Astrocyte (in vitro differentiated cells and primary cell): Measurements from ENCODE around the gene PCGF3.

Experiments used
- CTCF ChIP-seq: IDR thresholded peaks from 2 replicates; pipeline ENCODE4 v1.5.1; 2011; ENCODE audit warnings: low read depth, mild to moderate bottlenecking, inconsistent platforms, low read length, moderate library complexity; ENCODE audit not compliant: insufficient read depth
- EZH2 ChIP-seq: IDR thresholded peaks from 2 replicates; pipeline ENCODE4 v1.6.1; 2012; ENCODE audit warnings: mild to moderate bottlenecking, low read length, inconsistent platforms; ENCODE audit not compliant: insufficient read depth

GRCh38 chr4:807792-808191 is 102.2 kb downstream of the PCGF3 start:
- TF ChIP-seq CTCF (no peak), EZH2 (no peak)
